ENCODE data around the gene PBX4.
A peak's percentile ranks its signal among the peaks of the same experiment; 100 is the strongest.

DNA sequence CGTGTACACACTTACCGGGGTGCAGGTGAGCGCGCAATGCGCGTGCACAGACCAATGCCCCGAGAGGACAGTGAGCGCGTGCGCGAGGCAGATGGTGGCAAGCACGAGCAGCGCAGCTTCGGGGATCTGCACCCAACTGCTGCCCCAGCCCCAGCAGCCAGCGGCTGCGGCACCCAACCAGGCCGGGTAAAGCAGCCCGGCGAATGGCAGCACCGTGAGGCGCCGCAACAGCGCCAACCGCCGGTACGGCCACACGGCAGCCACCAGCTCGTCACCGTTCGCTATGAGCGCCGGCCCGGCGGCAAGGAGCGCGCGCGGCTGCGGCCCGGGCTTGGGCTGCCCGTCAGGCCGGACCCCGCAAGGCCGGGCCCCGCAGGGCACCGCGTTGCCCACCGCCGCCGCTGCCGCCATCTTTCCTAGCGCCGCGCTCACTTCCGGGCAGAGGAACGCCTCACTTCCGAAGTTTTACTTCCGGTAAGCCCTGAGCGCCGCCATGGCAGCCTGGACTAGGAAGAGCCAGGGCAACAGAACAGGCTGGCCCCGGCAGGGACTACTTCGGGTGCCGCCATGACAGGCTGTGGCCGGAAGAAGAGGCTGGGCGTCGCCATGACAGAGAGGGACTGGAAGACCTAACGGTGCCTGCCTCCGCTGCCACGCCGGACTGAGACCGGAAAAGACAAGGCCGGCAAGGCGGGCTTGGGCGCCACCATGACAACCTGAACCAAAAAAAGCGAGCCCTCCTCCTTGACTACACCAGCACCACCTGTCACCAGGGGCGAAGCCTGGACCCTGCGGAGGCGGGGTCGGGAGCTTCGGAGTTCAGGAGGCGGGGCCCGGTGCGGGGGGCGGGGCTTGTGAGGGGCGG is 45.0 kb upstream of the PBX4 start, which contains the start of gene ATP13A1:
- TF ChIP-seq, protein P1, sequence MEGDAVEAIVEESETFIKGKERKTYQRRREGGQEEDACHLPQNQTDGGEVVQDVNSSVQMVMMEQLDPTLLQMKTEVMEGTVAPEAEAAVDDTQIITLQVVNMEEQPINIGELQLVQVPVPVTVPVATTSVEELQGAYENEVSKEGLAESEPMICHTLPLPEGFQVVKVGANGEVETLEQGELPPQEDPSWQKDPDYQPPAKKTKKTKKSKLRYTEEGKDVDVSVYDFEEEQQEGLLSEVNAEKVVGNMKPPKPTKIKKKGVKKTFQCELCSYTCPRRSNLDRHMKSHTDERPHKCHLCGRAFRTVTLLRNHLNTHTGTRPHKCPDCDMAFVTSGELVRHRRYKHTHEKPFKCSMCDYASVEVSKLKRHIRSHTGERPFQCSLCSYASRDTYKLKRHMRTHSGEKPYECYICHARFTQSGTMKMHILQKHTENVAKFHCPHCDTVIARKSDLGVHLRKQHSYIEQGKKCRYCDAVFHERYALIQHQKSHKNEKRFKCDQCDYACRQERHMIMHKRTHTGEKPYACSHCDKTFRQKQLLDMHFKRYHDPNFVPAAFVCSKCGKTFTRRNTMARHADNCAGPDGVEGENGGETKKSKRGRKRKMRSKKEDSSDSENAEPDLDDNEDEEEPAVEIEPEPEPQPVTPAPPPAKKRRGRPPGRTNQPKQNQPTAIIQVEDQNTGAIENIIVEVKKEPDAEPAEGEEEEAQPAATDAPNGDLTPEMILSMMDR (IDR thresholded peaks at IDR 0.05): peak in 3 of 6 experiments; percentile 27 to 33 (median 29)
- peak in 1 of 2 donors; percentile 68 for TF ChIP-seq POLR2A (IDR thresholded peaks at IDR 0.05)
